Right kidney (tissue), 9 donors: ENCODE measurements around the gene B4GALNT2.
"Not testable (repeated sequence)": the region's sequence is repeated elsewhere in the genome, so short reads cannot be mapped to it uniquely, and the experiment has no call there.

Source experiments
- DNase-seq: peaks from one replicate; pipeline ENCODE4 v3.0.0-alpha.2; 2016
- long read RNA-seq, 8 donors: transcript quantifications; one replicate each; lab custom pipeline, GENCODE V29; 2026

The B4GALNT2 gene, protein sequence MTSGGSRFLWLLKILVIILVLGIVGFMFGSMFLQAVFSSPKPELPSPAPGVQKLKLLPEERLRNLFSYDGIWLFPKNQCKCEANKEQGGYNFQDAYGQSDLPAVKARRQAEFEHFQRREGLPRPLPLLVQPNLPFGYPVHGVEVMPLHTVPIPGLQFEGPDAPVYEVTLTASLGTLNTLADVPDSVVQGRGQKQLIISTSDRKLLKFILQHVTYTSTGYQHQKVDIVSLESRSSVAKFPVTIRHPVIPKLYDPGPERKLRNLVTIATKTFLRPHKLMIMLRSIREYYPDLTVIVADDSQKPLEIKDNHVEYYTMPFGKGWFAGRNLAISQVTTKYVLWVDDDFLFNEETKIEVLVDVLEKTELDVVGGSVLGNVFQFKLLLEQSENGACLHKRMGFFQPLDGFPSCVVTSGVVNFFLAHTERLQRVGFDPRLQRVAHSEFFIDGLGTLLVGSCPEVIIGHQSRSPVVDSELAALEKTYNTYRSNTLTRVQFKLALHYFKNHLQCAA
- long read RNA-seq, donor 1, result 0 reads
- long read RNA-seq, donor 2, result 0 reads
- long read RNA-seq, donor 3, result 0 reads
- long read RNA-seq, donor 4, result 0 reads
- long read RNA-seq, donor 5, result 0 reads
- long read RNA-seq, donor 6, result 0 reads
- long read RNA-seq, donor 7, result 0 reads
- long read RNA-seq, donor 8, result 0 reads

DNA sequence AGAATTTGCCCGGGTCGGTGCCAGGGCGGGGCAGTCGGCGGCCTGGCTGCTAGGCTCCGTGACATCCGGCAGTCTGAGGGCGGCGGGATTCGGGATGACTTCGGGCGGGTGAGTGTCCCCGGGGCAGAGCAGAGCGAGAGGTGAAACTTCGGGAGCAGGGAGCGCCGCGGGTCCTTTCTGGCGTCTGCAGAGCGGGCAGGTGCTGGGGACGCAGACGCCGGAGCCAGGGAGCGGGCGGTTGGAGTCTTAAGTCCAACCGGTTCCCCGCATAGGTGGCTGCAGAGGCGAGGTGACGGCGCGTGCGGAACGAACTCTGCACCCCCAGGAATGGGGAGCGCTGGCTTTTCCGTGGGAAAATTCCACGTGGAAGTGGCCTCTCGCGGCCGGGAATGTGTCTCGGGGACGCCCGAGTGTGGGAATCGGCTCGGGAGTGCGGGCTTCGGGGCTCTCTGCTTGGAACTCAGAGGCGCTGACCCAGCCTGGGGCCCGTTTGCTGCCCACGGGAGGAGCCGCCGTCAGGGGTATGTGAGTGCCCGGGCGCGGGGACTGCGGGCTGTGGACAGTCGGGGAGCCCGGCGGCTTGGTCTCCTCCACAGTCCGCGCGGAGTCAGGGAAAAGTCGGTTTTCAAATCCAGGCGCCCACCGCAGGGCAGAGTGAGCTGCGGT lies at the start of gene B4GALNT2:
B4GALNT2 (plus strand) TSS at position 71 of the 666 bp plus-strand sequence; CDS start at position 95, 24 bp downstream.
- DNase-seq, result peak; percentile 56

DNA sequence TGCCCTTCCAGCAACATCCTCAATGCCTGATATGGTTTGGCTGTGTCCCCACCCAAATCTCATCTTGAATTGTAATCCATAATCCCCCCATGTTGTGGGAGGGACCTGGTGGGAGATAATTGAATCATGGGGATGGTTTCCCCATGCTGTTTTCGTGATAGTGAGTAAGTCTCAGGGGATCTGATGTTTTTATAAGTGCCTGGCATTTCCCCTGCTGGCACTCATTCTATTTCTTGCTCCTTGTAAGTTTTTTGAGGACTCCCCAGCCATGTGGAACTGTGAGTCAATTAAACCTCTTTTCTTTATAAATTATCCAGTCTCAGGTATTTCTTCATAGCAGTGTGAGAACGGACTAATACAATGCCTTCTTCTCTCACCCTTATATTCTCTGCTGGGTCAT lies 47.5 kb upstream of the B4GALNT2 start:
- not testable (repeated sequence) for DNase-seq

- no peak for DNase-seq
Measured at GRCh38 chr17:49085565-49086315, 46.8 kb upstream of the B4GALNT2 start.

- no peak for DNase-seq
Measured at GRCh38 chr17:49086316-49086605, 46.3 kb upstream of the B4GALNT2 start.

DNA sequence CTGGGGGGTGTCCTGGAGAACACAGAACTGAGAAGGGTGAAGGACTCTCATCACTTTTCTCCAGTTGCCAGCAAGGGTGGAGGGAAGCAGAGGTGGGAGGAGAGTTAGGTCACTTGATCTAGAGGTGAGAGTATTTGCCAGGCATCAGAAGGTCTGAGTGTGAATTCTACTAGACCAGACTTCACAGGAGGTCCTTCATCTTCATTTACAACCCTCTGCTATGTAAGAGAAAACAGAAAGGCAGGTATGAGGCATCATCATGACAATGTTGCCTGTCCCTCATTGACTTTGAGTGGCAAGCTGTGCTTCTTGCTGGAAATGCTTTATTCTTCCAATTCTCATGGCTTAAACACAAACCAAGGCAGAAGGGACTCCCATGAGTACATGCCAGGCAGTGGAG lies 45.9 kb upstream of the B4GALNT2 start:
- DNase-seq, result no peak

DNA sequence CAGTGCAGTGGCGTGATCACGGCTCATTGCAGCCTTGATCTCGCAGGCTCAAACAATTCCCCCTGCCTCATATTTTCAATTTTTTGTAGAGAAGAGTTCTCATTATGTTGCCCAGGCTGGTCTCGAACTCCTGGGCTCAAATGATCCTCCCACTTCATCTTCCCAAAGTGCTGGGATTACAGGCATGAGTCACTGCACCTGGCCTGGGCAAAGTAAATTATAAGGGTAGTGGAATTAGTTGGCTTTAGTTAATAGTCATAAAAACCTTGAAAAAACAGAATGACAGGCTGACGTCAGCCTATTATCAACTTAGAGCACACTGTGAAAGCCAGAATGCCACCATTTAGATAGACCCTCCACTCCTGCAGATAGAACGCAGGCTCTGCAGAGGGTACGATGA lies 43.5 kb upstream of the B4GALNT2 start:
- DNase-seq, result no peak

- no peak for DNase-seq
Measured at GRCh38 chr17:49090878-49091594, 41.5 kb upstream of the B4GALNT2 start.

DNA sequence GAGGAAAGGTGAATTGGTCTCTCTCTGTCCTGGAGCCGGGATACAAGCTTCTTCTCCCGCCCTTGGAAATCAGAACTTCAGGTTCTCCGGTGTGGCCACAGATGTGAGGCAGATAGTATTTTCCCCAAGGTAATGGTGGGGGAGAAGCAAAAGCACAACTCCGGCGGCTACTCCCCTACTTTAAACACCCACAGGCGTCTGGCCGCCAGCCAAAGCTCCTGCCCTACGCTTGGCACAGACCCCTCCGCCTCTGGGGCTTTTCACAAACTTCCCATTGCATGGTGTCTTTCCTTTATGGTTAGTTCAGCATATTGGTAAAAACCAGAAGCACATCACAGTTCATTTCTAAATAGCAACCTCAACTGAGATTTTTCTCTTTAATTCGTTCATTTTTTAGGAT lies 39.4 kb upstream of the B4GALNT2 start:
- DNase-seq, result no peak

DNA sequence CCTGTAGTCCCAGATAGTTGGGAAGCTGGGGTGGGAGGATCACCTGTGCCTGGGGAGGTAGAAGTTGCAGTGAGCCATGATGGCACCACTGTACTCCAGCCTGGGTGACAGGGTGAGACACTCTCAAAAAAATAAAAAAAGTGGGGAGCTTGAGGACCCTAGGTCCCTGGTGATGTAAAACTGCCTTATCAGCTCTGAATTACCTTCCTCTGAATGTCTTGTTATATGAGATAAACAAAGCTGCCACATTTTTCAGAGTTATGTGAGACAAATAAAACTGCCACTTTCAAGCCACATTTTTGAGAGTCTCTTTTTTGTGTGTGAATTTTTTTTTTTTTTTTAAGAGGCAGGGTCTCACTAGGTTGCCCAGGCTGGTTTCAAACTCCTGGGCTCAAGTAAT lies 32.0 kb upstream of the B4GALNT2 start:
- no peak for DNase-seq

GRCh38 chr17:49101054-49101534 lies 31.5 kb upstream of the B4GALNT2 start:
- no peak for DNase-seq

- DNase-seq, result not testable (repeated sequence)
Measured at GRCh38 chr17:49103360-49103759, 29.2 kb upstream of the B4GALNT2 start.

DNA sequence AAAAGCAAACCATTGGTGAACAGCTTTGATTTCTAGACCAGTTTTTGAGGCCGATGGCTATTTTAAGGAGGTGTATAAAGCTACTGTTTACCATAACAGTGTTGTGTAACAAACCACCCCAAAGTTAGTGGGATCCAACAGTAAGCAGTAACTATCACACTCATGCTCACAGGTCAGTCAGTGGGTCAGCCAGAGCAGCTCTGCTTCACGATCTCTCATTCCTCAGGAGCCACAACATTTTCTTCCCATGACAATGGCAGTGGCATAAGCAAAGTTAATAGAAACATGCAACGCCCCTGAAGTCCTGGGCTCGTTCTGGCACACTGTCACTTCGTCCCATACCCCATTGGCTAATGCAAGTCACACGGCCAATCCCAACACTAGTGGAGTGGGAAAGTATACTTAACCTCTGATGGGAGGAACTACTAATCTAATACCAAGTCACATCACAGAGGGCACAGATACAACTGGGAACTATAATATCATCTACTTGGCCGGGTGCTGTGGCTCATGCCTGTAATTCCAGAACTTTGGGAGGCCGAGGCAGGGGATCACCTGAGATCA lies 28.0 kb upstream of the B4GALNT2 start:
- no peak for DNase-seq

- DNase-seq, result no peak
Measured at GRCh38 chr17:49106321-49107210, 26.0 kb upstream of the B4GALNT2 start.

- no peak for DNase-seq
Measured at GRCh38 chr17:49107211-49107557, 25.4 kb upstream of the B4GALNT2 start.

DNA sequence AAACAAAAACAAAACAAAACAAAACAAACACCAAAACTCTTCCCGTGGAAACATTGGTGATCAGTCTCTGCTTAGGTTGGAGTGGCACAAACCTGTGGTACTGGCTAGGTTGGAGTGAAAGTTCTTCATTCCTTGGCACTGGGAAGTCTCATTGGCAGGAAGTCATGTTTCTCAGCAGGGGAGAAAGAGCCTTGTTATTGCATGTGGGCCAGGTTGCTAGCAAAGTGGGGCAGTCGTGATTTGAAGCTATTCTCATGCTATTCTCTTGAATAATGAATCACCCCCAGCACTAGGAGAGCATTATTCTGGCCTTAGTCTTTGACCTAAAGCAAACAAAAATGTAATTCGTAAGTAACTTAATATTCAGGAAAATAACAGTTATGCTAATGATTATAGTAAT lies 24.3 kb upstream of the B4GALNT2 start:
- no peak for DNase-seq

DNA sequence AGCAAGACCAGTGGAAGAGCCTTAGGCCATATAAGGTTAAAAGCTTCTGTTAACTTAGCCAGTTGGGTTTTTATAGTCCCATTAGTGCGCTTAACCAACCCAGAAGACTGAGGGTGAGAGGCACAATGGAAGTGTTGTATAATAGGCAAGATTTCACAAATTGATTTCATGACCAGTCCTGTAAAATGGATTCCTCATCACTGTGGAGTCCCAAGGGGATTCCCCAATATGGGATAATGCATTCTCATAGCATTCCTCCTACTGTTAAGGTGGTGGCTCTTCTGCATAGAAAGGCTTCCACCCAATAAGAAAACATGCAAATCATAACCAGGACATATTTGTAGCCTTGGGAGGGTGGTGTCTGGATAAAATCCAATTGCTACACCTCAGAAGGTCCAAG lies 22.1 kb upstream of the B4GALNT2 start:
- DNase-seq, result no peak

- no peak for DNase-seq
Measured at GRCh38 chr17:49111934-49112333, 20.6 kb upstream of the B4GALNT2 start.

GRCh38 chr17:49112936-49113335 lies 19.6 kb upstream of the B4GALNT2 start:
- DNase-seq, result no peak

GRCh38 chr17:49114703-49115102 lies 17.9 kb upstream of the B4GALNT2 start:
- DNase-seq, result no peak

GRCh38 chr17:49117587-49118230 lies 14.9 kb upstream of the B4GALNT2 start:
- no peak for DNase-seq
